ENCODE measurements around the gene RHBDD1. TPM values are rescaled to one million over a fixed set of nuclear protein-coding genes. Genes with fewer than 3 reads are reported as not detected.

The RHBDD1 gene
- total and polyA plus RNA-seq, 2 experiments from 2014 or later: 24.3 to 33.7 TPM

GRCh38 chr2:226796012-226796839, 39.6 kb upstream of the RHBDD1 start:
- peak overlapping the region; percentile 75 for H3K4me3 ChIP-seq
- H3K9me2 ChIP-seq (ENCODE audit: insufficient read depth): no peaks in the 10 kb centered on the region
- no peaks in the 10 kb centered on the region for H3K36me3 ChIP-seq (ENCODE audit: low read depth)
- H3K79me2 ChIP-seq (ENCODE audit: insufficient read depth): peaks cover 76% of the 10 kb centered on the region
- H2AFZ ChIP-seq: 0 out of 2 replicates have a peak overlapping the region, but pooled peaks have one; percentile 61
- no peaks in the 10 kb centered on the region for H4K20me1 ChIP-seq (ENCODE audit: insufficient read depth)
- no peaks in the 10 kb centered on the region for H3K9me3 ChIP-seq (ENCODE audit: low read depth)
- H3K4me2 ChIP-seq (ENCODE audit: unreplicated experiment): peak overlapping the region; percentile 98
- 5 to 11% methylated on average over 23 to 25 of the region's 25 CpGs for WGBS, 2 experiments (ENCODE audit: low coverage in 1 of 2, low lambda C conversion rate in 2 of 2, missing lambda C conversion rate in 2 of 2)
- in situ Hi-C loops (cut with MboI): loop anchor here (5.0 to 10.0 kb wide), 3 partner anchors 371 to 909 kb away; no protein-coding TSS in a partner anchor
- TF ChIP-seq EZH2phosphoT487 (IDR thresholded peaks at IDR 0.05; ENCODE audit: insufficient read depth, low read depth): no peak
- no peak for TF ChIP-seq EZH2 (IDR thresholded peaks at IDR 0.05; ENCODE audit: insufficient read depth, poor library complexity, severe bottlenecking)
- H3K27ac ChIP-seq: peak overlapping the region; percentile 90
- H3K27me3 ChIP-seq (replicated peaks; ENCODE audit: insufficient read depth): no peaks in the 10 kb centered on the region
- H3K4me1 ChIP-seq (ENCODE audit: insufficient read depth): peaks cover 22% of the 10 kb centered on the region; the same call in 1 of the 2 replicates
- H3K9ac ChIP-seq: peak overlapping the region; percentile 95
- peaks cover 37% of the 10 kb centered on the region for H3F3A ChIP-seq (ENCODE audit: insufficient read depth)
- peak; percentile 58 for DNase-seq

DNA sequence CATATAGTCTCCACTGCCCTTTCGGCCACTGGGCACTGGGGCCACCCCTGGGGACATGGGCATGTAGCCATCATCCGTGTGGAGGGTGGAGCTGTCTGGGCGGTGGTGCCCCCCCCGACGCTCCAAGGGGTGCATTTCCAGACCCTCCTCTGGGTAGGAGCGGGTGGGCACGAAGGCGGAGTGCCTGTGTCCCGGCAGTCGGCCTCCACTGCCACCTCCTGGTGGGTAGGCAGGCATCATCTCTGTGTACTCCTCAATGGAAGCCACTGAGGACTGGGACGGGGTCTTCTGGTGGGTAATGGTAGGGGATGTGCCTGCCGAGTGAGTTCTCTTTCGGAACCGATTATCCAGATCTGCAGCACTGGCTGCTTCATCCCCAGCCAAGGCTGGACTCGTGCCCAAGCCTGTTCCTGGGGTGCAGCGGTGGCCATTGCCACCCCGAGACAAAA, 39.0 kb upstream of the RHBDD1 start:
- peak overlapping the region; percentile 61 for H2AFZ ChIP-seq
- H3K27me3 ChIP-seq (replicated peaks; ENCODE audit: insufficient read depth): no peaks in the 10 kb centered on the region
- H3K79me2 ChIP-seq (ENCODE audit: insufficient read depth): peaks cover 72% of the 10 kb centered on the region
- peaks cover 22% of the 10 kb centered on the region; the same call in 1 of the 2 replicates for H3K4me1 ChIP-seq (ENCODE audit: insufficient read depth)
- 1% methylated on average over 15 to 17 of the region's 17 CpGs for WGBS, 2 experiments (ENCODE audit: low coverage in 1 of 2, low lambda C conversion rate in 2 of 2, missing lambda C conversion rate in 2 of 2)
- peaks cover 43% of the 10 kb centered on the region for H3F3A ChIP-seq (ENCODE audit: insufficient read depth)
- peak overlapping the region; percentile 61 for H3K27ac ChIP-seq
- H3K4me2 ChIP-seq (ENCODE audit: unreplicated experiment): peak overlapping the region; percentile 98
- in situ Hi-C loops (cut with MboI): loop anchor here (5.0 to 10.0 kb wide), 3 partner anchors 372 to 910 kb away; no protein-coding TSS in a partner anchor
- no peaks in the 10 kb centered on the region for H4K20me1 ChIP-seq (ENCODE audit: insufficient read depth)
- DNase-seq: peak; percentile 79
- peak overlapping the region; percentile 75 for H3K4me3 ChIP-seq
- no peaks in the 10 kb centered on the region for H3K9me2 ChIP-seq (ENCODE audit: insufficient read depth)
- H3K9ac ChIP-seq: peak overlapping the region; percentile 95
- H3K9me3 ChIP-seq (ENCODE audit: low read depth): no peaks in the 10 kb centered on the region
- no peaks in the 10 kb centered on the region for H3K36me3 ChIP-seq (ENCODE audit: low read depth)
- TF ChIP-seq EZH2phosphoT487 (IDR thresholded peaks at IDR 0.05; ENCODE audit: insufficient read depth, low read depth): no peak
- no peak for TF ChIP-seq EZH2 (IDR thresholded peaks at IDR 0.05; ENCODE audit: insufficient read depth, poor library complexity, severe bottlenecking)

DNA sequence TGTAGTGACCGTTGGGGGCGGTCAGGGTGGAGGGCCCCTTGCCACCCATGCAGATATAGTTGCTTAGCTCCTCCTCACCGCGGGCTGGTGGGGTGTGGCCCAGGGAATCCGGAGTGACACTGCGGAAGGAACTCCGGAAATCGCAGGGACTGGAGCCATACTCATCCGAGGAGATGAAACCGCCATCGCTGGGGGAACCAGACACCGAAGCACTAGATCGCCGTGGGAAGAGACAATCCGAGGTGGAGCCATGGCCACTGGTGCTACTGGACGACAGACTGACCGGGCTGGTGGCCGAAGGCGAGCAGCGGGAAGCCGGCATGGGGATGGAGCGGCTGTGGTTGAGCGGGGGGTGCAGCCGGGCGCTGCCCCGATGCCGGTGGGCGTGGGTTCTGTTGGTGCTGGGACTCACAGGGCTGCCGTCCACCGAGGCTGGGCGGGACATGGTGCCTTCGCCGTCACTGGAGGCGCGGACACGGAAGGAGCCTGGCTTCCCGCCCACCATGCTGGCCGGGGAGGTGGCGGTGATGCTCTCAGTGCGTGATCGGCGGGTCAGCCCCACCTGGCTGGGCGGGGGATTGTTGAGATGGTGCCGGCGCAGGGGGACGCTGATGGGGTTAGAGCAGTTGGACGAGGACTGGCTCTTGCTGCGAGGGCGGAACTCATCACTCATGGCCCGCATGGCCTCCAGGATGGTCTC, 38.4 kb upstream of the RHBDD1 start:
- in situ Hi-C loops (cut with MboI): loop anchor here (5.0 to 10.0 kb wide), 3 partner anchors 373 to 910 kb away; no protein-coding TSS in a partner anchor
- 2% methylated on average over 47 to 50 of the region's 50 CpGs for WGBS, 2 experiments (ENCODE audit: low coverage in 1 of 2, low lambda C conversion rate in 2 of 2, missing lambda C conversion rate in 2 of 2)

DNA sequence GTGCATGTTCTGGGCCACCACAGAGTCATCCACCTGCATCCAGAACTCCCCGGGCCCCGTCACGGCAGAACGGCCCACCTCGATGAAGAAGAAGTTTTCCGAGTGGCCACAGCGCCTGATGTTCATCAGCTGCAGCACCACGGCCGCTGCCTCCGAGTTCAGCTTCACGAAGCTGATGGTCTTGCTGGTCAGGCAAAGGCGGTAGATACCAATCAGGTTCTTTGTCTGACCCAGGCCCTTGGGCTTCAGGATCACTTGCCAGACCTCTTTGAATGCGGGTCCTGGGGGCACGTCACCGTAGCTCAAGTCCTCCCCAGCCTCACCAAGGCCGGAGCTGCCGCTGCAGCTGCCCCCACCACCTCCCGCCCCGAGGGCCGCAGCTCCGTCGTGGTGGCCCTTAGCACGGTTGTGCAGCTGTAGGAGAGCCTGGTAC, 37.8 kb upstream of the RHBDD1 start:
- Histone ChIP-seq H3K9me2 (ENCODE audit: insufficient read depth) (no peaks in the 10 kb centered on the region), H3K79me2 (ENCODE audit: insufficient read depth) (peaks cover 60% of the 10 kb centered on the region), H2AFZ (peak overlapping the region; percentile 61), H3K9ac (peak overlapping the region; percentile 95), H4K20me1 (ENCODE audit: insufficient read depth) (no peaks in the 10 kb centered on the region), H3K4me2 (ENCODE audit: unreplicated experiment) (peak overlapping the region; percentile 98), H3K9me3 (ENCODE audit: low read depth) (no peaks in the 10 kb centered on the region), H3F3A (ENCODE audit: insufficient read depth) (peaks cover 37% of the 10 kb centered on the region), H3K27ac (peak overlapping the region; percentile 61), H3K4me3 (peak overlapping the region; percentile 75), H3K4me1 (ENCODE audit: insufficient read depth) (peaks cover 13% of the 10 kb centered on the region; the same call in 1 of the 2 replicates), H3K27me3 (replicated peaks; ENCODE audit: insufficient read depth) (no peaks in the 10 kb centered on the region), H3K36me3 (ENCODE audit: low read depth) (no peaks in the 10 kb centered on the region)
- in situ Hi-C loops (cut with MboI): loop anchor here (5.0 to 10.0 kb wide), 3 partner anchors 373 to 911 kb away; no protein-coding TSS in a partner anchor
- TF ChIP-seq EZH2 (IDR thresholded peaks at IDR 0.05; ENCODE audit: insufficient read depth, poor library complexity, severe bottlenecking) (no peak), EZH2phosphoT487 (IDR thresholded peaks at IDR 0.05; ENCODE audit: insufficient read depth, low read depth) (no peak)
- 1% methylated on average over 20 to 23 of the region's 23 CpGs for WGBS, 2 experiments (ENCODE audit: low coverage in 1 of 2, low lambda C conversion rate in 2 of 2, missing lambda C conversion rate in 2 of 2)
- peak; percentile 72 for DNase-seq

More for the DNA sequence above, 38.4 kb upstream of the RHBDD1 start:
- H3K9ac ChIP-seq: peak overlapping the region; percentile 95
- H3K4me1 ChIP-seq (ENCODE audit: insufficient read depth): peaks cover 18% of the 10 kb centered on the region; the same call in 1 of the 2 replicates
- peaks cover 42% of the 10 kb centered on the region for H3F3A ChIP-seq (ENCODE audit: insufficient read depth)
- no peak for TF ChIP-seq EZH2phosphoT487 (IDR thresholded peaks at IDR 0.05; ENCODE audit: insufficient read depth, low read depth)
- no peak for TF ChIP-seq EZH2 (IDR thresholded peaks at IDR 0.05; ENCODE audit: insufficient read depth, poor library complexity, severe bottlenecking)
- H3K36me3 ChIP-seq (ENCODE audit: low read depth): no peaks in the 10 kb centered on the region
- peak; percentile 86 for DNase-seq
- no peaks in the 10 kb centered on the region for H3K9me2 ChIP-seq (ENCODE audit: insufficient read depth)
- H3K4me3 ChIP-seq: peak overlapping the region; percentile 75
- H3K27ac ChIP-seq: peak overlapping the region; percentile 61
- no peaks in the 10 kb centered on the region for H3K9me3 ChIP-seq (ENCODE audit: low read depth)
- peak overlapping the region; percentile 61 for H2AFZ ChIP-seq
- peaks cover 66% of the 10 kb centered on the region for H3K79me2 ChIP-seq (ENCODE audit: insufficient read depth)
- H4K20me1 ChIP-seq (ENCODE audit: insufficient read depth): no peaks in the 10 kb centered on the region
- no peaks in the 10 kb centered on the region for H3K27me3 ChIP-seq (replicated peaks; ENCODE audit: insufficient read depth)
- H3K4me2 ChIP-seq (ENCODE audit: unreplicated experiment): peak overlapping the region; percentile 98

Data from GM23248 (cell line).